ENCODE measurements around the gene XRCC6.
"Not testable (repeated sequence)": the region's sequence is repeated elsewhere in the genome, so short reads cannot be mapped to it uniquely, and the experiment has no call there.

XRCC6 gene

GRCh38 chr22:41621099-41621910, at the start of gene XRCC6:
TSS of gene XRCC6 (plus strand) at chr22:41621295. CDS start at chr22:41622005, 710 bp downstream.
- peak; percentile 100 for DNase-seq (ENCODE audit: low read depth in 2 of 2)

DNA sequence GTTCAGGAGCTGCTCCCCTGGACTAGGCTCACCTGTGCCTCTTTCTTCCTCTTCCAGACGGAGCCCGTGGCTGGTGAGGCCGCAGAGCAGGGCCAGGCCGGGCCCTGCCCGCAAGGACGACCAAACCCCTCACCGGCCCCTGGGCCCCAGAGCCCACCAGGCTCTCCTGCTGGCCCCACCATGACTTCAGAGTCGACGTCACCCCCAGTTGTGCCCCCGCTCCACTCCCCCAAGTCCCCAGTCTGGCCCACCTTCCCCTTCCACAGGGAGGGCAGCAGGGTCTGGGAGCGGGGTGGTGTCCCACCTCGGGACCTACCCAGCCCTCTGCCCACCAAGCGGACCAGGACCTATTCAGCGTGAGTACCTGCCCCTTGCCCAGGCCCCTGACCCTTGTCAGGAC, 49.3 kb upstream of the XRCC6 start:
- DNase-seq (ENCODE audit: low read depth in 2 of 2): no peak

- not testable (repeated sequence) for DNase-seq (ENCODE audit: low read depth in 2 of 2)
Measured at GRCh38 chr22:41572305-41572704, 48.8 kb upstream of the XRCC6 start.

GRCh38 chr22:41573677-41574076, 47.4 kb upstream of the XRCC6 start:
- no peak for DNase-seq (ENCODE audit: low read depth in 2 of 2)

DNA sequence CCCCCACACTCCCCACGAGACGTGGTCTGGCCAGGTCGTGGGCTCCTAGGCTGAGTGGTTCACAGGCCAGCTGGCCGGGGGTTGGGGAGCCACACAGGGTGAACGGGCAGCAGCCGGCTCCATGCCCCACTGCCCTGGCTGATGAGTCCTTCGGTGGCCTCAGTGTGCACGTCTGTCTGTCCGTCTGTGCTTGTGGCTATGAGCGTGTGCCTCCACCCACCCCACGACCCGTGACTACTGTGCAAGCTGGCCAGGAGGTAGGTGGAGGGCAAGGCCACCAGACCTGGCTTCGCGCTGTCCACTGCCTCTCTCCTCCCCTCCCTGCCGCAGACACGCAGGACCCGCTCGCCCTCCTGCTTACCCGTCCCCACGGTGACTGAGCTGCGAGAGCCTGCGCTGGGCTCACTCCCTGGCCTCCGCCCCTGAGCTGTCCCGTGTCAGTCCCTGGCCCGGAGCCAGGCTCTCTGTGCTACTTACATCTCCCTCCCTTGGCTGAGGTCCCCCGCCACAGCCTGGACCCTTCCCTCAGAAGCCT, 46.2 kb upstream of the XRCC6 start:
- no peak for DNase-seq (ENCODE audit: low read depth in 2 of 2)

- no peak for DNase-seq (ENCODE audit: low read depth in 2 of 2)
Measured at GRCh38 chr22:41575533-41575932, 45.6 kb upstream of the XRCC6 start.

DNA sequence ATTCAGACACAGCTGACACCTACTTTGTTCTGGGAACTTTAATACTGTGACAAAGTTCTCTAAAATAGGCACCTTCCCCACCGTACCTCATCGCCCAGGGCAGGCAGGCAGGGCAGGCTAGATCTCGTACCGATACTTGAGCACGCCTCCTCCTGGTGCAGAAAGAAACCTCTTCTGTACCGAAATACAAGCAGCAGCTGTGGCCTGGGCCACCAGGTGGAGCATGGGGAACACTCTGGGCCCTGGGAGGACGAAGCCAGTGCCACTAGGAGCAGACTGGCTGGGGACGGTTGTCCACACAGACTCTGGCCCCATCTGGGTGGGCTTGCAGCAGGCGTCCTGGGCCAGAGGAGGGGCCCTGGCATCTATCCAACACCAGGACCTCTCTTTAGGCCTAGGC, 44.2 kb upstream of the XRCC6 start:
- DNase-seq (ENCODE audit: low read depth in 2 of 2): no peak

DNA sequence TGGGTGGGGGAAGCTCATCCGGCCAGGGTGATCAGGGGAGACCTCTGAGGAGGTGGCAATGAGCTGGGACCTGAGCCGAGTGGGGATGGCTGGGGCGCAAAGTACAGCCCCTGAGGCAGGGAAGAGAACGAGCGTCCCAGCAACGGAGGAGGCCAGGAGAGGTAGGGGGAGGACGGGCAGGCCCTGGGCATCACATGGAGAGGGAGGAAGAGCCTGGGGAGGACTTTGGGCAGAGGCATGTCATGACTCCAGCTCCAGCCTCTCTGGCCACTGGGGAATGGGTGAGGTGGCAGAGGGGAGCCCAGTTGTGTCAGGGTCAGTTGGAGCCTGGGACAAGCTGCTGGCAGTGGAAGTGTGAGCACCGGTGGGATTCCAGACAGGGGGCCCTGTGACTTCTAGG, 43.0 kb upstream of the XRCC6 start:
- no peak for DNase-seq (ENCODE audit: low read depth in 2 of 2)

DNA sequence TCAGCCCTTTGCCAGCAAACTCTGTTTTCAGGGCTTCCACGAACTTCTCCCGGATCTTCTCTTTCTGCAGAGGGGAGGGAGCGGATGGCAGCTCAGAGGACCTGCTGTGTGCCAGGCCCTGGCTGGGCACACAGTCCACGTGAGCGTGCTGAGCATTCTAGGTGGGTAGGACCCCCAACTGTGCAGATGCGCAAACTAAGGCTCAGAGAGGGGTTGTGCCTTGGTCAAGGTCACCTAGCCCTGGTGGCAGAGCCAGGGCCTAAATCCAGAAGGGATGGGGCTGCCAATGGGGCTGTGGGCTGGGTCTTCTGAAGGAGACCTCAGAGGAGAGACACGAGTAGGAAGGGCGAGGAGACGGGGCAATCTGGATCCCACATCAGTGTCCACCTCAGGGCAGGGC, 42.3 kb upstream of the XRCC6 start:
- DNase-seq (ENCODE audit: low read depth in 2 of 2): no peak

DNA sequence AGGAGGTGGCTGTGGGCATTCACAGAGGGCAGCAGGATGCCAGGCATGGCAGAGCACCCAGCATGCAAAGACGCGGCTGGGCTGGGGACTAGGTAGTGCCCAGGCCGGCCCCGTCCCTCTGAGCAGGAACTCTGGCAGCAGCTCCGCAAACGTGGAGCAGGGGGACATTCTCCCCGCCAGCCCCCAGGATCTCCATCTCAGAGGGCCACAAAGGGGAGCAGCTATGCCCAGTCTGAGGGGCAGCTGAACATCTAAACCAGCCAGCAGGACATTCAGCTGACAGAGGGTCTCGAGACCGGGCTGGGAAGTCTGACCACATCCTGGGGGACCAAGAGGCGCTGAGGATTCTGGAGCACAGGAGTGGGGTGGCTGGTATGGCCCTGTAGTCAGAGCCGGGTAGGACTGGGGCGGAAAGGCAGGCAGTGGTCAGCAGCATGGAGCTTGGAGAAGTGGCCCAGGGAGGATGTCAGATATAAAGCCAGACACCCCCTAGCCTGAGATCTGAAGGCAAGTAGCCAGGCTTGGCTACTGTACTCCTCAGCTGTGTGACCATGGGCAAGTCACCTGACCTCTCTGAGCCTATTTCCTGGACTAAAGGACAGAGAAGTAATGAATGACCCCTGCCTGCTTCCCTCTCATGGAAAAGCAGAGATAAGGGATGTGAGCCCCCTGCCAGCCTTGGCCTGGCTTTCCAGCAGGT, 41.6 kb upstream of the XRCC6 start:
- no peak for DNase-seq (ENCODE audit: low read depth in 2 of 2)

DNA sequence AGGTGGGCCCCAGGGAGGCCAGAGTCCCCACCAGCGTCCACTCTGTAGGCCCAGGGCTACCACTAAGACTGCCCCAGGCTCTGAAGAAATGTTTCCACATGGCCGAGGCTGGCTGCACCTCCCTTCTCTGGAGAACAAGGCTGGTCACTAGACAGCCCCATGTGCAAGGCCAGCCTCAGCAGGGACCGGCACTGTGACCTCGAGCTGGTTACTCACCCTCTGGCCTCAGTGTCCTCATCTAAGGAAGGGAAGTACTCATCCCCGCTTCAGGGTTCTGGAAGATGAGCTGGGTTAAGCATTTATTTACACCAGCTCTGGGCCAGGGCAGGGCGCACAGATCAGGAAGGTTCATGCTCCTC, 41.1 kb upstream of the XRCC6 start:
- no peak for DNase-seq (ENCODE audit: low read depth in 2 of 2)

GRCh38 chr22:41582694-41583093, 38.4 kb upstream of the XRCC6 start:
- no peak for DNase-seq (ENCODE audit: low read depth in 2 of 2)

DNA sequence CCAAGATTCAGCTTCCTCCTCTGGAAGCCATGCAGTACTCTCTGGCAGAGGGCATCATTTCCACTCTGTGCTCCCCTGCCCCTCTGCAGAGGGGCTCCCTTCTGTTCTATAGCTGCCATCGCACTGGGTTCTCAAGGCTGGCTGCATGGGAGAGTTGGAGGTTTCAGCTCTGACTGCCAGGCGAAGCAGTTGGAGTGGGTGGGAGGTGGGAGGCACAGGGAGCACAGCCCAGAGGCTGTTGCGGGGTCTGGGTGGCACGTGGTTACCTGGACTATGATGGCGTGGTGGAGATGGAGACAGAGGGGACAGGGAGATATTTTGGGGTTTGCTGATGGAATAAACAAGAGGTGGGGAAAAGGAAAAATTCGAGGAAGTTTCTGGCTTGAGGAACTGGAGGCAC, 36.2 kb upstream of the XRCC6 start:
- no peak for DNase-seq (ENCODE audit: low read depth in 2 of 2)

DNA sequence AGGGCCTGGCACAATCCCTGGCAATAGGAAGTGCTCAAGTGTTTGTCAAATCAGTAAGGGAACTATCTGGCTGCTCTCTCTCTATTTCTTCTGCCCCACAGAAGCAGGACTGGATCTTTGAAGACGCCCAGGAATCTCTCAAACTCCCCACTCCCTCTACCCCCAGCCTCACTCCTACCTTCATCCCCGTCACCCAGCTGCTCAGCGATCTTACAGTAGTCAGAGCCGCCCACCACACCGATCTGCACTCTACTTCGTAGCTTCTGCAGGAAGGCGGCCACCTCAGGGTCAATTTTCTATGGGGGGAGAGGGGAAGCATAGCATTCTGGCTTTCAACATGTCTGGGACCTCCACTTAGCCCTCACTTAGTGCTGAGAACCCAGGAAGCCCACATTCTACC, 35.2 kb upstream of the XRCC6 start:
- DNase-seq (ENCODE audit: low read depth in 2 of 2): no peak

DNA sequence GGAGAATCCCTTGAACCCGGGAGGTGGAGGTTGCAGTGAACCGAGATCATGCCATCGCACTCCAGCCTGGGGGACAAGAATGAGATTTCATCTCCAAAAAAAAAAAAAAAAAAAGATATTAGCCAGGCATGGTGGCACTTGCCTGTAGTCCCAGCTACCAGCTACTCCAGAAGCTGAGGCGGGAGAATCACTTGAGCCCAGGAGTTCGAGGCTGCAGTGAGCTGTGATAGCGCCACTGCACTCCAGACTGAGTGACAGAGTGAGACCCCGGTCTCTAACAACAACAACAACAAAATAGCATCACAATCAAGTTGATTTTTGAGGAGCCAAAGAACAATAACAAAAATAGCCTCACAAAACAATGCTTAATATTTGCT, 33.8 kb upstream of the XRCC6 start:
- DNase-seq (ENCODE audit: low read depth in 2 of 2): no peak

DNA sequence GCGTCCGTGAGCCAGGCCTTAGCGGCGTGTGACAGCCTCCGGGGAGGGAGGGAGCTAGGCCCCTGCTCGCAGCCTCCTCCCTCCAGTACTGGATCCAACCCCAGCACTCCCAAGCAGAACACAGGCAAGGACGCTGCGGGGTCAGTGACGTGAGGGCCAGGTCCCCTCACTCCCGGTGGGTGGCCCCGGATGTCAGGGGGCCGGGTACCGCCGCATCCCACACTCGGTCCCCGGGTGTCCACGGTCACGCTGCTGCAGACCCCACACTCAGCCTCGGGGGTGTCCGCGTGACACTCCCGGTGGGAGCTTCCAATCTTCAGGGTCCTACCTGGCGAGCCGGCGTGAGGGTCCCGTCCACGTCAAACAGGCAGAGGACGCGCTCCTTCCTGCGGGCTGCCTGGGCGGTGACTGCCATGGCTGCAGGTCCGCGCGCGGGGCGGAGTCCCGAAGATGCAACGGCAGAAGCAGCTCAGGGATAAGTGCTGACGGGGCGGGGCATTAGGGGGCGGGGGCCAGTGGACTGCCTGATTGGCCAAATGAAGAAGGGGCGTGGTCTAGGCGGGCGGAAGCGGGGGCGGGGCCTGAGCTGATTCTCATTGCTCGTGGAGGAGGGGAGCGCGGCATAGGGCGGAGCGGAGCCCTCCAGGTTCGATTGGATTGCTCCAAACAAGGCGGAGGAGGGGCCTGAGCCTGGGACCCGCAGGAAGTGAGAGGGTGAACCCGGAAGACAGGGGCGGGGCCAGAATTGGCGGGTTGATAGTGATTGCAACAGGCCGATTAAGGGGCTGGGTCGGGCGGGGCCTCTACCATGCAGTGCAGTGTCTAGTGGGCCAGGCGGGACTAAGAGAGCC, 31.5 kb upstream of the XRCC6 start, which contains the start of gene PMM1:
TSS of gene PMM1 (minus strand) at position 450 of the 851 bp plus-strand sequence. CDS start at position 415, 35 bp downstream.
- DNase-seq (ENCODE audit: low read depth in 2 of 2): peak; percentile 100

DNA sequence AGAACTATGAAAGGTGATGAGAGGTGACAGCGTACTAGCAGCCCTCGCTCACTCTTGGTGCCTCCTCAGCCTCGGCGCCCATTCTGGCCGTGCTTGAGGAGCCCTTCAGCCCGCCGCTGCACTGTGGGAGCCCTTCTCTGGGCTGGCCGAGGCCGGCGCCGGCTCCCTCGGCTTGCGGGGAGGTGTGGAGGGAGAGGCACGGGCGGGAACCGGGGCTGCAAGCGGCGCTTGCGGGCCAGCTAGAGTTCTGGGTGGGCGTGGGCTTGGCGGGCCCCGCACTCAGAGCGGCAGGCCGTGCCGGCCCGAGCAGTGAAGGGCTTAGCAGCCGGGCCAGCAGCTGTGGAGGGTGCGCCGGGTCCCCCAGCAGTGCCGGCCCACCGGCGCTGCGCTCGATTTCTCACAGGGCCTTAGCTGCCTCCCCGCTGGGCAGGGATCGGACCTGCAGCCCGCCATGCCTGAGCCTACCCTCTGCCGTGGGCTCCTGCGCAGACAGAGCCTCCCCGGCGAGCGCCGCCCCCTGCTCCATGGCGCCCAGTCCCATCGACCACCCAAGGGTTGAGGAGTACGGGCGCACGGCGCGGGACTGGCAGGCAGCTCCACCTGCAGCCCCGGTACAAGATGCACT, 27.6 kb upstream of the XRCC6 start:
- not testable (repeated sequence) for DNase-seq (ENCODE audit: low read depth in 2 of 2)

DNA sequence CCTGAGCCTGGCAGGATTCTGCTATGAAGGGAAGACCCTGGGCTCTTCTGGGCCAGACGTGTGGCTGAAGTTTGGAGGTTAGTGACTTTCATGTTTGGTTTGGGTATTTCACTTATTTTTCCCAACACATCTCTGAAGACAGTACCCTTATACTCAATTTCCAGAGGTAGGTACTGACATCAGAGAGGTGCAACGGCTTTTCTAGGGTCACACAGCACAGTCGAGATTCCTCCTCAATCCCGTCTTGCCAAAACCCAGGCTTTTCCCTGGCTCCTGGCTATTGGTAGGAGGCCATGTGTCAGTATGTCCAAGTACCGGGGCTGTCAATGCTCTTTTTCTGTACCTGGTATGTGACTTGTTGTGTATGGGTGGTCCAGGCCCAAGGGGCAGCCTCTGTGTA, 25.4 kb upstream of the XRCC6 start:
- DNase-seq (ENCODE audit: low read depth in 2 of 2): no peak

DNA sequence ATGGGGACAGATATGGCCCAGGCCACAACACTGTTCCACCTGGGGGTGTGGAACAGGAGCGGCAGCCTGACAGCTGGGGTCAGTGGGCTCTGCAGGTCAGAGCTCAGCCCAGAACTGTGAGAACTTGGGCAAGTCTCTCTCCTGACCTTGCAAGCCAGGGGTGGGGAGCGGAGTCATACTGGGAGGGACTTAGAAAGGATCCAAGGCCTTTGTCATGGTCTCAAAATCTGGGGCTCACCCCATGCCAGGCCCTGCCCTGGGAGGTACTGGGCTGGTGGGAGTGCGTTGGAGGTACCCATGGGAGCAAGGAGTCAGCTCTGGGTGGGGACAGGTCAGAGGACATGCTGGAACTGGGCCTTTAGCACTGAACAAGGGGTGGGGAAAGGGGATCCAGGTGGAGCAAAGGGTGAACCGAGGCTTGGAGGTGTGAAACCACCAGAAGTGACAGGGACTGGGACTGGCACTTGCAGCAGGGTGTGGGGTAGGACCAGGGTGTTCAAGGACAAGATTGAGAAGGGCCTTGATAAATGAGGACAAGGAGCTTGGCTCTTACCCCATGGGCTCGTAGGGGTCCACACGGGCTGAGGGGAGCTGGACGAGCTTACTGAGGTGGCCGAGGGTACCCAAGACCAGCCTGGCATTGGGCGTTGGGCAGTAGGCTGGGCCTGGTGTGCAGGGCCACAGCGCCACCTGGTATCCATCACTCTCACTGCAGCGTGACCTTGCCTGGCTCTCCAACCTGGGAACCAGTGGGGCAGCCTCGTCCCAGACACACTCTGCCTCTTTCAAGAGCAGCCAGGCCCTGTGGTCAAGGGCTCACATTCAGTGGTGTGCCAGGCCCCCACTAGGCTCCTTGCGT, 24.1 kb upstream of the XRCC6 start:
- no peak for DNase-seq (ENCODE audit: low read depth in 2 of 2)

- DNase-seq (ENCODE audit: low read depth in 2 of 2): no peak
Measured at GRCh38 chr22:41597635-41597953, 23.5 kb upstream of the XRCC6 start.

DNA sequence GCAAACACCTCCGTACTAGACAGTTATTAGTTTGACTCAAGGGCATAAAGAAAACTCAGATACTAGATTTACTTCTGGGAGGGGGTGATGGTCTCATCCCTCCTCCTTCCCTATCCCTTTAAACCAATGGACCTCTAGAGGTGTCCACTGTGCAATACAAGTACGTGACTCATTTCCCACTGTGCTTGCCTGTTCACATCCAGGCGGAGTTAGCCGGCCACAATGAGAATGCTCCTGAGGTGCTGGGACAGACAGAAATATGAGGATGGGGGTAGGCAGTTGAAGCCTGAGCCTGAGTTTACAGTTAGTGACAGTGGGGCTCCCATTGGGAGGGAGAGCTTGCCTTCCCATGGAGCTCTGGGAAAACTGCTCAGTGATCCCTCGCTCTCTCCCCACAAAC, 23.0 kb upstream of the XRCC6 start:
- no peak for DNase-seq (ENCODE audit: low read depth in 2 of 2)

Data from stimulated activated CD4-positive, alpha-beta T cell treated with anti-CD3 and anti-CD28 coated beads, Interleukin-12 subunit alpha, Interleukin-12 subunit beta, amount 100 ng/mL, for 24 hours (primary cell).